Neuron (in vitro differentiated cells): ENCODE measurements around the gene PRR11.
"Not testable (repeated sequence)": the region's sequence is repeated elsewhere in the genome, so short reads cannot be mapped to it uniquely, and the experiment has no call there.

Experiments used
- H2AFZ ChIP-seq: one replicate; pipeline ENCODE4 v1.6.1; 2013; ENCODE audit warnings: low read depth, mild to moderate bottlenecking, inconsistent platforms, low read length, moderate library complexity
- H3K27me3 ChIP-seq: one replicate; pipeline ENCODE4 v1.6.1; 2013; ENCODE audit warnings: low read length; ENCODE audit not compliant: insufficient read depth
- H3K36me3 ChIP-seq: one replicate; pipeline ENCODE4 v1.6.1; 2013; ENCODE audit warnings: low read length; ENCODE audit not compliant: insufficient read depth
- H3K4me1 ChIP-seq: one replicate; pipeline ENCODE4 v1.6.1; 2013; ENCODE audit warnings: low read length; ENCODE audit not compliant: insufficient read depth
- H3K4me3 ChIP-seq: 2 replicates; pipeline ENCODE4 v1.5.1; 2013; ENCODE audit warnings: mild to moderate bottlenecking, low read length, moderate library complexity
- H3K9me3 ChIP-seq: one replicate; pipeline ENCODE4 v1.6.1; 2013; ENCODE audit warnings: low read length

PRR11 gene

GRCh38 chr17:59160157-59161025 is 4.8 kb downstream of the PRR11 start:
- Histone ChIP-seq H3K9me3 (no peaks in the 10 kb centered on the region), H2AFZ (no peak overlapping the region), H3K4me3 (no peak overlapping the region), H3K36me3 (peaks cover 8% of the 10 kb centered on the region), H3K4me1 (peaks cover 12% of the 10 kb centered on the region), H3K27me3 (no peaks in the 10 kb centered on the region)

- Histone ChIP-seq H3K4me3 (no peak overlapping the region), H3K36me3 (peaks cover 8% of the 10 kb centered on the region), H3K27me3 (no peaks in the 10 kb centered on the region), H3K9me3 (no peaks in the 10 kb centered on the region), H2AFZ (no peak overlapping the region), H3K4me1 (peaks cover 15% of the 10 kb centered on the region)
These were observed 5.9 kb downstream of the PRR11 start for GRCh38 chr17:59161477-59161876.

DNA sequence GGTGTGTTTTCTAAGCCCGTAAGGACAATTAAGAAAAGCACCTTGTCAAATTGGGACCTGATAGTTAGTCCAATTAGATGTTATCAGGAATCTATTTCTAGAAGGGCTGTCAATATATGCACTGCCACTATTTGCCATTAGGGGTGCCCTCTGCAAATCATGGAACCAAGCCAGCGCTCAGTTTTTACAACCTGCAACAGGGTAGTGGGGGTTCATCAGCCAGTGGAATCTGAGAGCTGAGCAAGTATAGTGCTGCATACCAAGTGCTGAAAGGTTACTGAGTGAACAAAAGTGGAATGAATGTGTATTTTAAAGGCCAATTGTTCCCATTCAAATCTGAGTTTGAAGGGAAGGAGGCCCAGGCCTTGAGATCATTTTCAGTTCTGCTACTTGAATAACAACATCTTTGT is 10.4 kb downstream of the PRR11 start:
- H3K27me3 ChIP-seq: no peaks in the 10 kb centered on the region
- H3K4me3 ChIP-seq: no peak overlapping the region
- no peaks in the 10 kb centered on the region for H3K9me3 ChIP-seq
- peaks cover 11% of the 10 kb centered on the region for H3K36me3 ChIP-seq
- H2AFZ ChIP-seq: no peak overlapping the region
- H3K4me1 ChIP-seq: peaks cover 23% of the 10 kb centered on the region

DNA sequence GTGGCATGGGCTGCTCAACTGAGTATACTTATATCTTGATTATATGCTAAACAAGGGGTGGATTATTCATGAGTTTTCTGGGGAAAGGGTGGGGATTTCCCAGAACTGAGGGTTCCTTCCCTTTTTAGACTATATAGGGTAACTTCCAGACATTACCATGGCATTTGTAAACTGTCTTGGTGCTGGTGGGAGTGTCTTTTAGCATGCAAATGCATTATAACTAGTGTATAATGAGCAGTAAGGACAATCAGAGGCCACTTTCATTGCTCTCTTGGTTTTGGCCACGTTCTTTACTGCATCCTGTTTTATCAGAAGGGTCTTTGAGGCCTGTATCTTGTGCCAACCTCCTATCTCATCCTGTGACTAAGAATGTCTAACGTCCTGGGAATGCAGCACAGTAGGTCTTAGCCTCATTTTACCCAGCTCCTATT is 12.0 kb downstream of the PRR11 start:
- no peaks in the 10 kb centered on the region for H3K27me3 ChIP-seq
- H2AFZ ChIP-seq: no peak overlapping the region
- peaks cover 17% of the 10 kb centered on the region for H3K4me1 ChIP-seq
- peaks cover 24% of the 10 kb centered on the region for H3K36me3 ChIP-seq
- no peak overlapping the region for H3K4me3 ChIP-seq
- no peaks in the 10 kb centered on the region for H3K9me3 ChIP-seq

- Histone ChIP-seq H3K36me3 (peaks cover 44% of the 10 kb centered on the region), H3K4me3 (no peak overlapping the region)
These were observed 17.0 kb downstream of the PRR11 start for GRCh38 chr17:59172436-59173004.

DNA sequence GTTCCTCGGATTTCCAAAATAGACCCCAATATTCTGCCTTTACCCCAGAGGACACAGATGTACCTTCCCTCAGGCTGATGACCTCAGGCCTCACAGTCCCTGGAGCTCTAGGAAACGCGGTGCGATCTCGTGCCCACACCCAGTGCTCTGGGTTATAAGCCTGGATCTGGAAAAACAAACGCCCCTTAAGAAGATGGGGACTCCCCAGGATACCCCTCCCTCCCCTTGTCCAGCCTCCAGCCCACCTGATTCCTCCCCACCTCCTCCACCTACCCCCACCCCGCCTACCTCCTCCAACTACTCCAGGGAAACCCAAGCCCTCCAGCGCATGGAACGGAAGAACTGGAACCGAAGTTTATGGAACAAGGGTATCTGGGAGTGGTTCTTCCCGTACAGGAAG is 19.1 kb downstream of the PRR11 start:
- Histone ChIP-seq H3K4me3 (no peak overlapping the region), H3K36me3 (peaks cover 41% of the 10 kb centered on the region), H2AFZ (no peak overlapping the region), H3K27me3 (no peaks in the 10 kb centered on the region), H3K9me3 (peaks cover 15% of the 10 kb centered on the region), H3K4me1 (no peaks in the 10 kb centered on the region)

More at GRCh38 chr17:59172436-59173004, 17.0 kb downstream of the PRR11 start:
- H3K4me1 ChIP-seq: peaks cover 4% of the 10 kb centered on the region
- H3K27me3 ChIP-seq: no peaks in the 10 kb centered on the region
- no peak overlapping the region for H2AFZ ChIP-seq
- peaks cover 15% of the 10 kb centered on the region for H3K9me3 ChIP-seq

- Histone ChIP-seq H3K27me3 (no peaks in the 10 kb centered on the region), H2AFZ (no peak overlapping the region), H3K4me3 (no peak overlapping the region), H3K4me1 (no peaks in the 10 kb centered on the region), H3K9me3 (peaks cover 15% of the 10 kb centered on the region), H3K36me3 (peaks cover 42% of the 10 kb centered on the region)
These were observed 19.5 kb downstream of the PRR11 start for GRCh38 chr17:59175076-59175475.

- Histone ChIP-seq H3K36me3 (peaks cover 22% of the 10 kb centered on the region), H3K4me3 (no peak overlapping the region), H3K27me3 (no peaks in the 10 kb centered on the region), H3K4me1 (no peaks in the 10 kb centered on the region), H2AFZ (no peak overlapping the region), H3K9me3 (peaks cover 12% of the 10 kb centered on the region)
These were observed 22.9 kb downstream of the PRR11 start for GRCh38 chr17:59178266-59178985.

DNA sequence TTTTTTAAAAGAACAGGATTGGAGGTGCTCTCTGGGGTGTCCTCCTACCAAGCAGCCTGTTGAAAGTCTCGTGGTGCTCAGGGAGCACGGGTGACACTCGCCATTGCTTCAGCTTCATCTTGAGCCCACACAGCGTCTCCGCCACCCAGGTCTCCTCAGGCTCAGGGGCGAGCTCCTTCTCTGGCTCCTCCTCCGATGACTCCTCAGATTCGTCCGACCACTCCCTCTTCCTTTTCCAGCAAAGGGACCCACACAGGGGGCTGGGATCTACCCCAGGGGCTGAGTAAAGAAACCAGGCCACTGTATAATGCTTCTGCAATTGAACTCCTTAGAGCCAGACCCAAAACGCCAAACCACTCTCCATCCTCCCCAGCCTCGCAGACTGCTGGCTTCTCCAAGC is 24.1 kb downstream of the PRR11 start:
- H3K4me3 ChIP-seq, H3K27me3 ChIP-seq, H3K9me3 ChIP-seq, H2AFZ ChIP-seq, H3K4me1 ChIP-seq: not testable (repeated sequence)
- peaks cover 10% of the 10 kb centered on the region for H3K36me3 ChIP-seq

GRCh38 chr17:59180626-59181025 is 25.1 kb downstream of the PRR11 start:
- Histone ChIP-seq H3K27me3 (no peaks in the 10 kb centered on the region), H3K9me3 (no peaks in the 10 kb centered on the region), H3K36me3 (peaks cover 17% of the 10 kb centered on the region), H3K4me3 (no peak overlapping the region), H2AFZ (no peak overlapping the region), H3K4me1 (no peaks in the 10 kb centered on the region)

DNA sequence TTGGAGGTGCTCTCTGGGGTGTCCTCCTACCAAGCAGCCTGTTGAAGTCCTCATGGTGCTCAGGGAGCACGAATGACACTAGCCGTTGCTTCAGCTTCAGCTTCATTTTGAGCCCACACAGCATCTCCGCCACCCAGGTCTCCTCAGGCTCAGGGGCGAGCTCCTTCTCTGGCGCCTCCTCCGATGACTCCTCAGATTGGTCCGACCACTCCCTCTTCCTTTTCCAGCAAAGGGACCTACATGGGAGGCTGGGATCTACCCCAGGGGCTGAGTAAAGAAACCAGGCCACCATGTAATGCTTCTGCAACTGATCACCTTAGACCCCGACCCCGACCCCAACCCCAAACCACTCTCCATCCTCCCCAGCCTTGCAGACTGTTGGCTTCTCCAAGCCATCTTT is 25.9 kb downstream of the PRR11 start:
- Histone ChIP-seq H3K4me1 (no peaks in the 10 kb centered on the region), H3K36me3 (peaks cover 22% of the 10 kb centered on the region), H2AFZ (no peak overlapping the region), H3K9me3 (no peaks in the 10 kb centered on the region), H3K27me3 (no peaks in the 10 kb centered on the region), H3K4me3 (no peak overlapping the region)

- Histone ChIP-seq H3K36me3 (peaks cover 40% of the 10 kb centered on the region), H3K27me3 (no peaks in the 10 kb centered on the region)
These were observed 30.5 kb downstream of the PRR11 start for GRCh38 chr17:59185997-59186396.

DNA sequence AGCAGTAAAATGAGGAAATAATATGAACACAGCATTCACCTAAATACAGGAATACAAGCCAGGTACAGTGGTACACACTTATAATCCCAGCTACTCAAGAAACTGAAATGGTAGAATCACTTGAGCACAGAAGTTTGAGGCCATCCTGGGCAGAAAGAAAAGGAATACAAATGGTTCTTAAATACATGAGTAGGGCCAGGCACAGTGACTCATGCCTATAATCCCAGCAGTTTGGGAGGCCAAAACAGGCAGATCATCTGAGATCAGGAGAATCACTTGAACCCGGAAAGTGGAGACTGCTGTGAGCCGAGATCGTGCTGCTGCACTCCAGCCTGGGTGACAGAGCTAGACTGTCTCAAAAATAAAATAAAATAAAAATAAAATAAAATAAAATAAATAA is 31.3 kb downstream of the PRR11 start:
- no peak overlapping the region for H2AFZ ChIP-seq
- peaks cover 42% of the 10 kb centered on the region for H3K36me3 ChIP-seq
- no peaks in the 10 kb centered on the region for H3K27me3 ChIP-seq
- no peaks in the 10 kb centered on the region for H3K9me3 ChIP-seq
- no peak overlapping the region for H3K4me3 ChIP-seq
- H3K4me1 ChIP-seq: no peaks in the 10 kb centered on the region

More at GRCh38 chr17:59185997-59186396, 30.5 kb downstream of the PRR11 start:
- H2AFZ ChIP-seq: no peak overlapping the region
- no peaks in the 10 kb centered on the region for H3K9me3 ChIP-seq
- H3K4me1 ChIP-seq: no peaks in the 10 kb centered on the region
- no peak overlapping the region for H3K4me3 ChIP-seq
